Left renal pelvis (tissue), 4 donors: ENCODE measurements around the gene PER2. TPM values are rescaled to one million over a fixed set of nuclear protein-coding genes. Genes with fewer than 3 reads are reported as not detected.
"Not testable (repeated sequence)": the region's sequence is repeated elsewhere in the genome, so short reads cannot be mapped to it uniquely, and the experiment has no call there.

ENCODE experiments used
- DNase-seq, 4 donors: peaks; one replicate each; pipeline ENCODE4 v3.0.0-alpha.2; 2013; ENCODE audit warnings: low read depth in 4 of 4, low spot score in 3 of 4
- polyA plus RNA-seq, 4 donors: library from polyadenylated mRNA; unstranded; fragments of 120-200 nt; gene quantifications; one replicate each; pipeline ENCODE4 v1.2.1, GENCODE V29; 2013; ENCODE audit not compliant: insufficient read length in 4 of 4

PER2 gene
- polyA plus RNA-seq, 4 donors: 5.4 to 9.4 (median 7.6) TPM

DNA sequence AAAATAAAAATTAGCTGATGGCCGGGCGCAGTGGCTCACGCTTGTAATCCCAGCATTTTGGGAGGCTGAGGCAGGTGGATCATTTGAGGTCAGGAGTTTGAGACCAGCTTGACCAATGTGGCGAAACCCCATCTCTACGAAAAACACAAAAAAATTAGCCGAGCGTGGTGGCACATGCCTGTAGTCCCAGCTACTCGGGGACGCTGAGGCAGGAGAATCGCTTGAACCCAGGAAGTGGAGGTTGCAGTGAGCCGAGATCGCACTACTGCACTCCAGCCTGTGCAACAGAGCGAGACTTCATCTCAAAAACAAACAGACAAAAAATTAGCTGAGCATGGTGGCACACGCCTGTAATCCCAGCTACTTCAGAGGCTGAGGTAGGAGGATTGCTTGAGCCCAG lies 22.3 kb upstream of the PER2 start:
- DNase-seq: not testable (repeated sequence)

DNA sequence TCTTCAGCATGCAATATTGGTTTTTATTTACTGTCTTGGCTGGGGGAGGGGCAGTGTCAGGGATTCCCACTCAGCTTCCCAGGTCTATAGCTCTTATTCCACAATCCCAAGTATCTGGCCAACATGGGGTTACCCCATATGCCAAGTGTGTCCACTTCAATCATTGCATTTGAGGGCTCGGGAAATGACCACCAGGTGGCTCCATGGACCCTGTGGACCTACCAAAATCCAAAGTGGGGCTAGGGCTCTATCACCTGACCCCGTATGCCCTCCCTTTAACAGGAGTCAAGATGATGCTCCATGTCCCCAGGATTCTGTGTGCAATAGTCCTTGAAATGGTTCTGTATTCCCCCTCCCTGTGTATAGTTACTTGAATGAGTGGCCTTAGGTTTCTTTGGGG lies 19.8 kb upstream of the PER2 start:
- DNase-seq: no peak

DNA sequence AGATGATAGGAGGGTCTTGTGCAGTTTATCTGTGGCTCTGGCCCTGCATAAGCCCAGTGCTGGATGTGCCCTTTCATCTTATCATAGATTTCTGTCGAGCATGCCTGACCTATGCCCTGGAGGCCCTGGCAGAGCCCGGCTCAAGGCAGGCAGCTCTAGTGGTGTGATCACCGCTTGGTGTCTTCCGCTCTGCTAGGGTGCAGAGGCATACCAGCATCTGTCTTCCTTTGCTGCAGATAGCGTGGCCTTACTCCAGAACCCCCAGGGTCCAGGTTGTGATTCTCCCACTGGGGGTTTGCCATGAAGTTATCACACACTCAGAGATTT lies 18.2 kb upstream of the PER2 start:
- DNase-seq: no peak

DNA sequence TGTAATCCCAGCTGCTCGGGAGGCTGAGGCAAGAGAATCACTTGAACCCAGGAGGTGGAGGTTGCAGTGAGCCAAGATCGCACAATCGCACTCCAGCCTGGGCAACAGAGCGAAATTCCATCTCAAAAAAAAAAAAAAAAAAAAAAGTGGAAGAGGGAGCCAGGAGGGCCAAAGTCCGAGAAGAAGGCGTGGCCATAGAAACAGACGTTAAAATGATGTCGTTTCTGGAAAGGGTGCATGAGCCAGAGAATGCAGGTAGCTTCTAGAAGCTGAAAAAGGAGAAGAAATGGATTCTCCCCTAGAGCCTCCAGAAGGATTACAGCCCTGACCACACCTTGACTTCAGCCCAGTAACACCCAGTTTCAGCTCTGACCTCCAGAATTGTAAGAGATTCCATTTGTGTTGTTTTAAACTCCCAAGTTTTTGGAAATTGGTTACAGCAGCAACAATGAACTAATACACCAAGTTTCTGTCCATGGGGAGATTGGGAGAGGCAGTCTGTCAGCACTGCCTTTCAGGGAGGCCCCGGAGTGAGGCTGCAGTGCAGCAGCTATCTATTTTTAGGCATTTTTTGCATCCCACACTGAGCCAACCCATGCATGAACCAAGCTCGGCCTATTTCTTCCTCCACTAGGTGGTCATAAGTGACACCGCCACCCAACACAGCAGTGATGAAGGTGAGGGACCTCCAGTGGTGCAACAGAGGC lies 17.7 kb upstream of the PER2 start:
- DNase-seq: no peak

DNA sequence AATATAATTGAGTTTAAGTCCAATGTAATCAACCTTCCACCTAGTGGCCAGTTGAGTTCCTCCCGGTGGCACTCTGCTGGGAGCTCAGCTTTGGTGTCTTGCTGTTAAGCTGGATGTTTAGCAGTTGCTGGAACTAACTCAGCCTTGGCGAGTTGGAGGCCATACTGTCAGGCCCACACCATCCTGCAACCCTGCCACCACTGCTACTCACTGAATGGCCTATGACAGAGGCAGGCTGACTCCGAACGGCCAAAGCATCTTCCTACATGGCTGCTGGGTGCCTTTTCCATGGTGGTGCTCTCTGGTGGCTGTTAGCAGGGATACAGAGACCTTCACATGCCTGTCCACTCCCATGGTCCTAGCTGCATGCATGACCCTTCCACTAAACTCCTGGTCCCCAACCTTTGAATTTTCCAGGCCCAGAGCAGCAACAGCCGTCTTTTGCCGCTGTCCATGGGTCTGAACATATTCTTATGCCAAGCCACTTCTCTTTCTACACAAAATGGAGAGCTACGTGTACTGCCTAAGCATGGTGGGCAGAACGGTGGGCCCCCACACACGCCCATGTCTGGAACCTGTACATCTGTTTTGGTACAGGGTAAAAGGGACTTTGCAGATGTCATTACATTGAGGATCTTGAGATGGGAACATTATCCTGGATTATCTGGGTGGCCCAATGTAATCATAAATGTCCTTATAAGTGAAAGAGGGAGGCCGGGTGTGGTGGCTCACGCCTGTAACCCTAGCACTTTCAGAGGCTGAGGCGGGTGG lies 16.9 kb upstream of the PER2 start:
- no peak for DNase-seq

DNA sequence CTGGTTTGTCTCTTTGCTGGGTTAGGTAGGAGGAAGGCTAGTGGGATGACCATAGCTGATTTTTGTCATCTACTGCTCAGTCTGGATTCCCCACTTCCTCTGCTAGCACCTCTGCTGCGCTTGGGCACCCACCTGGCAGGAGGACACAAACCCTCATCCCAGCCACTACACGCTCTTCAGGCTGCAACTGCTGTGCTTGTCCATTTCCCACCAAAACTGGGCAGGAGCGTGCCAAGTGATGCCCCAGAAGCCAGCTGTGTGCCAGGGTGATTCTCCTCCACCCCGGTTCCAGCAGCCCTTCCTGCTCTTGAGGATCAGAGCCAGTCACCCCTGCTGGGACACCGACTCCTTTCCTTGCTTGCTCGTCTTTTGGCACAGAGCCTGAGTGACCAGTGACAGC lies 15.7 kb upstream of the PER2 start:
- DNase-seq: no peak

DNA sequence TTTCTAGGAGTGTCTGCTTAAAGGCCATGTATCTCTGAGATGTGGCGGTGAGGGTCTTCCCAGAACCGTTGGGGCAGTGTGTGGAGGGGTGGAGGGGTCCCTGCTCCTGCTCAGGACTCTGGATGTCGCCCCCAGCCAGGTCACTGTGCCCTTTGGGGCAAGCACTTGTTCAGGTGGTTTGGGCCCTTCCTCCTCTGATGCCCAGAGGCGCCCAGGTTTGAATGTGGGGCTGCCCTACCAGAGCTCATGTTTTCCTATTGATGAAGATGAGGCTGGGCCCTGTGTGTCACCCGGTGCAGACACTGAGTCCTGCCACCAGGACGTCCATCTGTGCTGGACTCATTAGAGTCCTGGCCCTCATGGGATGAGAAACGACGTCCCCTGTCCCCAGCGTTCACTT lies 14.3 kb upstream of the PER2 start:
- no peak for DNase-seq

DNA sequence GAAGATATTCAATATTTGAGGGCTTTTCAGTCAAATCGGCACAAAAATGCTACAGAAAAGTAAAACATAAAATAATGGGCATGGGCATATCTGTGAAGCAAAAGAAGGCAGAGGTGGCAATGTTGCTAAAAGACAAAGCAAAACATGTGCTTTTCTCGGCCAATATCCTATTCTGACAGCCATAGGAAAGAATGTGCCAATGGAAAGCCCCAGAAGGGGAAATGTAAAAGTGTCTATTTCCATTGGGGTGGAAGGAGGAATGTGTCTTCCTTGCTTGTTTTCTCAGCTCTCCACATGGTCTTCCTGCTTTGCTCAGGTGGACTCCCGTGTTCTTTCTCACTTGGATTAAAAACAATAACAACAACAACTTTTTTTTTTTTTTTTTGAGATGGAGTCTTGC lies 13.7 kb upstream of the PER2 start:
- no peak for DNase-seq

DNA sequence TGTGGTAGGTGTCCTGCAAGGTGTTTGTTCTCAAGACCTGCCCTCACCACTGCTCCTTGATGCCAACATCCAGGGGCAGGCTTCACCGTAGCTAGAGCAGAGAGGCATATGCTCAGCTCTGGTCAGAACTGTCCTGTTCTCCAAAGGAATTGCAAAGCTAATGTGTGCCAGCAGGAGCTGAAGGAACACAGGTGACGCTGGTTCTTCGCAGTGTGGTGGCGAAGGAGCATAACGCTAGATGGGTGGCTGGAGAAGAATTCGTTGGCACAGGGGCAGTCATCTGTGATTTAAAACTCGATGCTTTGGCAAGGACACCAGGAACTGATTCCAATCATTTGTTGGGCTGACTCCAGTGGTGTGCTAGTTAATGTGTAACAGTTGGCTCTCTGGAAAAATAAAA lies 11.4 kb upstream of the PER2 start:
- no peak for DNase-seq

DNA sequence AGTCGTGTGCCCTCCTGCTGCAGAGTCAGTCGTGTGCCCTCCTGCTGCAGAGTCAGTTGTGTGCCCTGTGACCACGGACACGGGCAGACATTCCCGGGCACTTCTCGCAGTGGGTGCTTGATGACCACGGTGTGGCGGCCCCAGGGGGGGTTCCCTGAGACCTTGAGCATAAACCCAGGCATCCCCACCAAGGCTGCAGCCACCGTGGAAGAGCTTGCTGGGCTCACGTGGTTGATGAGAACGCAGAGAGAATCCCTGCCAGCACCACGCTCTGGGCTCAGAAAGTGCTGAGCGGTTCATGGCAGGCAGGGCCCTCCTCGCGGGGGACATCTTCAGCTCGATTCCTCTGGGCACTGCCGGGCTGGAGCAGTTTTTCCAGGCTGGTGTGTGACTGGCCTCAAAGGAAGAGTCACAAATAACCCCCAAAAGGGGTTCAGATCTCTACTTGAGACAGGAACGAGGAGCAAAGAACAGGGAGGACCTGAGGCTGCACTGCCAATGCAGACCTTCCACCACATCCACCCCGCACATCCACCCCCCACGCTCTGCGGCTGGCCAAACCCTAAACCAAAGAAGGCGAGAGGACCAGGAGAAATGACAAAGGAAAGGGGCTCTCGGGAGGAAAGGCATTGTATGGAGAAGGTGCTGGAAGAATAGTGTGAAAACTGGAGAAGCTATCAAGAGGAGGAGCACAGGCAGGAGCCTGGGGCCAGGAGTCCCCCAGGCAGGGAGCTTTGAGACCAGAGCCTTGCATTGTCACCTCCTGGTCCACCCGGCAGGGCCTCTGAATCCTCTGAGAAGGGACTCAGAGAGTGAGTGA lies 8.4 kb upstream of the PER2 start:
- DNase-seq: no peak

DNA sequence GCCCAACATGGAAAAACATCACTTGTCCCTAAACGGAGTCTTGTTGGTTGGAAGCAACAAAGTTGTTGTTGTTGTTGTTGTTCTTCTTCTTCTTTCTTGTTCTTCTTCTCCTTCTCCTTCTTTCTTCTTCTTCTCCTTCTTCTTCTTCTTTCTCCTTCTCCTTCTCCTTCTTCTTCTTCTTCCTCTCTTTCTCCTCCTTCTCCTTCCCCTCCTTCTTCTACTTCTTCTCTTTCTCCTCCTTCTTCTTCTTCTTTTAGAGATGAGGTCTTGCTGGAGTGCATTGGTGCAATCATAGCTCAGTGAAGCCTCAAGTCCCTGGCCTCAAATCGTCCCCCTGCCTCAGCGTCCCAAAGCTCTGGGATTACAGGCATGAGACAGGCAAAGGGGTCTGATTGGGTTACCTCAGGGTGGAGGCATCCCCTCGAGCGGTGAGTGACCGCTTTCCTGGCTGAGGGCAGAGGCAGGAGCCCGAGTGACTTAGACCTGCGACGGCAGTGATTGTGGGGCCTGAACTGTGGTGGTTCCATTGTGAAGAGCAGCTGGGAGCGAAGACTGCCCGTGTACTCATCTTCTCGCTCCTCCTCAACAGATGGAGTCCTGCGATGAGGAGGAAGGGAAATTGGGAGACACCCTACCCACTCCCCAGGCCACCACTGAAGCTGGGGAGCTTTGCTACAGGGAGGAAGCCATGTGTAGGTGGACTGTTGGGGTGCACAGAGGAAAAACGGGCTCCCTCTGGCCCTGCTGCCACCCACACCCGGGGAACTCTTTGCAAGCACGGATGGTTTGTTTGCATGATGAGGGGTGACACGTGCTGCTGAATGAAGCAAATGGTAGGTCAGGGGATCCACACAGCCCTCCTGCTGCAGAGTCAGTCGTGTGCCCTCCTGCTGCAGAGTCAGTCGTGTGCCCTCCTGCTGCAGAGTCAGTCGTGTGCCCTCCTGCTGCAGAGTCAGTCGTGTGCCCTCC lies 7.0 kb upstream of the PER2 start:
- no peak for DNase-seq

DNA sequence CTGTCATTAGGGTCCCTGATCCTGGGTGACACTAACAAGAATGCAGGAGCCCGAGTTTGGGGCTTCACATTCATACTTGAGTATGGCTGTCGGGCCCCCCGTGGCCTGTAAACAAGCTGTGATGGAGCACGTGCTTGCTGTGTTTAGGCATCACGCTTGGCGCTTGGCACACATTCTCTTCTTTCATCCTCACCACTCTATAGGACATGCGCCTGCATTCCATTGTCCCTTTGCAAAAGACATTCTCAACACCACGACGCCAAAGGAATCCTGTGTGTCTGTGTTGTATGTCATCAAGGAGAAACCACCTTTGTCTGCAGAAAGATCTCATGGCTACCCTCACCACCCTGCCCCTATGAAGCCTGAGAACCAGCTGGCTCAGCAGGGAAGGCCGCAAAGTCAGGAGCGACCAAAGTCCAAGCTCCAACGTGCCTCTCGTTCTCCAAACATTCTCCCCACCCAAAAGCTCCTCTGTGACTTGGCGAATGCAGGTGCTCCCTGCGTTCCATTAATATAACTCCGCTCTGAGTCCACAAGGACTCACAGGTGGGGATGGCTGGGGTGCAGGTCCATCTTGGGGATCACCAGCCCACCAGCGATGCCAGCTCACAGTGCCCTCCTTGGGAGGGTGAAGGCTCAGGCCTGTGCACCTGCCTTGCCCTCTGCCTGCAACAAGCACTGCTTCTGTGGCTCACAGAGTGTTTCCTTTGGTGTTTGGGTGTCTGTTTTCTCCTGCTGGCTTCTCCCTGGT lies 6.2 kb upstream of the PER2 start:
- no peak for DNase-seq

DNA sequence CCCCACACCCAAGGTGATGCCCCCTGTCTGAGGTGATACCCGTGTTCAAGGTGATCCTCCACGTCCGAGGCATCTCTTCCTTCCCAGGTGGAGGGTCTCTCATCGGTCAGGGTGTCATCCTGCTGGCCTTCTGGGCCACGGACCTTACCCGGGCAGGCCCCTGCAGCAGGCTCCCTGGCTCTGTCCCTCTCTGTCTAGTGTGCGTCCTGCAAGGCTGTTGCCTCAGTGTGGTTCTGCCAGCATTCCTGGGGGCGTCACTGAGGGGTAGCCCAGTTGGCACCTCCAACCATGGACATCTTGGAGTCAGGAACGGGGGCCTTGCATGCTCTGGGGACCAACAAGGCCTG lies 5.6 kb upstream of the PER2 start:
- DNase-seq: no peak

DNA sequence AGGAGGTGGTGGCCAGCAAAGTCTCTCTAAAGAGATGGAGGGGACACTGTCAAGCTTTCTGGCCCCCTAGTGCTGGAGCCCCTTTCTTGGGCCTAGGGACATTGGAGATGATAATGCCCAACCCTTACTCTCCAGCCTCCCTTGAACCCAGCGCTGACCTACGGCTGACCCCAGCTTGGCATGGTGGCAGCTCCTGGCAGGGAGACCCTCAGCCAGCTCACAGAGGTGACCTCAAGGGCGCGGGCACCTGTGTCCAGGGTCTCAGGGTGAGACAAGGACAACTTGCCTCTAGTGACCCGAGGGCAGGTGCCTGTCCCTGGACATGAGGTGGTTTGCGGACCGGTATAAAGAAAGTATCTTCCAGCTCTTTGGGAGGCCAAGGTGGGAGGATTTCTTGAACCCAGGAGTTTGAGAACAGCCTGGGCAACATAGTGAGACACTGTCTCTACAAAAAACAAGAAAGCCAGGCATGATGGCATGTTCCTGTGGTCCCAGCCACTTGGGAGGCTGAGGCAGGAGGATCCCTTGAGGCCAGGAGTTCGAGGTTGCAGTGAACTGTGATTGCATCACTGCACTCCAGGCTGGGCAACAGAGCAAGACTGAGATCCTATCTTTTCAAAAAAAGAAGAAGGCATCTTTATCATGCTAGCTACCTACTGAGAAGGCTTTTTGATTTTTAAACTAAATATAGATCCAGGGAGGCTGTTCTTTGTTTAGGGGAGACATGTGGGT lies 3.3 kb upstream of the PER2 start:
- no peak for DNase-seq

DNA sequence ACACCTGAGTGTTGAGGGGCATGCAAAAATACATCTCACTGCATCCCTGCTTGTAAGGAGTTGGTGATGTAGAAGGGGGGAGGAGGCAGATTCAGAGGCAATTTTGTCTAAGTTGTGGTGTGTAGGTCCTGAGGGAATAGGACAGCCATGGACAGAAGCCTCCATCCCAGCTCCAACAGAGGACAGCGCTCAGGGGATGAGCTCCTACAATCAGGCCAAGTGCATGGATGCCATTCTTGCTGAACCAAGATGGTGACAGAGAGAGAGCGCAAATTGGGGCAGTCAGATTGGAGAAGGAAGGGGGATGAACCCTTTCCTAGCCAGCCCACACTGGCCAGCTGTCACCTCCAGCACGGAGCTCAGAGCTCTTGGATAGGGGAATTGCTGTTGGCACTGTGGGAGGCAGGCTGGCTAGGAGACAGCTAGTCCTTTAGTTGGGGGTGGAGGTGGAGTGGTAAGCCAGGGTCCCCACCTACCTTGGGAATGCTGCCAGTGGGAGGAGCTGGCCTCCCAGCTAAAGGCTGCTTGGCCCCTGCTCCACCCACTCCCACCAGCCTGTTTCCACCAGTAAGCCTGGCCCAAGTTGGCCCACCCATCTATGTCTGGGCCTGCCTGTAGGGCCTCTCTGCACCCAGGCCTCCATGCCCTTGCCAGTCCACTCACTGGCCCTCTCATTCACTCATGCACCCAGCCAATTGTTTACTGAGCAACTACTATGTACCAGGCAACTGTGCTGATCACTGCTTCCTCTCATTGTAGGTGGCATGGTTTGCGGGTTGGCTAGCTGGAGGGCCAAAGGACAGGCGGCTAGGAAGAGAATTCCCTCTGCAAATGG lies 2.5 kb upstream of the PER2 start:
- no peak for DNase-seq

DNA sequence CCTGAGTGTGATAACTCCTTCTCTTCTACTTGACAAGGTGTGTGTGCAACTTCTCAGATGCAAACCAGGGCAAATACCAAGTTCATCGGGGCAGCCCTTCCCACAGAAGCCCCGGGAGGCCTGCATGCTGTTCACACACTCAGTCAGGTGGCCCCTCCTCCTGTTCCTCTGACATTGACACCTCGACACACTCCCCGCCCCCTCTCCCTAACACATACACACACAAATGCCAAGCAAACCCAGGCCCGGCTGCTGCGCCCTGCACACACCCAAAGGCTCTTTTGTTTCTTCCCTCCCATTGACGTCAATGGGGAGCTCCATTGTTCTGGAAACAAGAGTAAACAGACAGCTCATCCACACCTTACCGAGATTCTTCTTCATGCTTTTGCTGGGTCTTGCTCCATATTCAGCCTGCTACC lies 1.7 kb upstream of the PER2 start:
- DNase-seq: no peak

DNA sequence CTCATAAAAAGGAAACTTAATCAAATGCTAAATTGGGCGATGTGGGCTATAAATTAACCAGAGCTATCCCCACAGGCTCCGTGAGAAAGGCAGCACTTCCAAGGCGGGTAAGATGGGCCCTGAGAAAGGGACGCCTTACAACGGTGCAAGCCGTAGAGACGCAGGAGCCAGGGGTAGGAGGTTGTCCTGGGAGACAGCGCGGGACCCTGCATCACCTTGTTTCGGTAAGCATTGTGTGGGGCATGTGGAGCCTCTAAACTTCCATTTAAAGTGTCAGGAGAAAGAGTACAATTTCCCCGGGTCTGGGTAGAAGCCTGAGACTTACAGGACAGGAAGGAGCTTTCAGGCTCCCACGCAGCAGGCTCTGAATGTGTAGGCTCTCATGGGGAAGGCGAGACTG lies 1.2 kb upstream of the PER2 start:
- DNase-seq: no peak
